GM13976 (cell line): ENCODE data around the gene ECHDC1.

Experiments used
- DNase-seq: peaks from one replicate; pipeline ENCODE4 v3.0.0; 2012; ENCODE audit warnings: low spot score
- CTCF ChIP-seq: IDR thresholded peaks from 2 replicates; pipeline ENCODE4 v1.5.1; 2012; ENCODE audit warnings: borderline replicate concordance, mild to moderate bottlenecking; ENCODE audit not compliant: insufficient read depth; ENCODE audit errors: extremely low read depth, missing control alignments, control extremely low read depth
- in situ Hi-C: fragments of 300-500 bp; cut with MboI; formaldehyde crosslinking; loops from one replicate; pipeline ENCODE4 v1.12.0; 2022; ENCODE audit warnings: low sequenced_read_pairs, mixed read lengths, inconsistent platforms; ENCODE audit not compliant: unreplicated experiment

Gene ECHDC1

GRCh38 chr6:127319686-127320085, 23.7 kb downstream of the ECHDC1 start:
- no peak for DNase-seq

GRCh38 chr6:127317388-127318128, 25.9 kb downstream of the ECHDC1 start:
- no peak for TF ChIP-seq CTCF
- no peak for DNase-seq
- in situ Hi-C loops: loop anchor here (25.0 kb wide), 1 partner anchor 220 kb away; no protein-coding TSS in a partner anchor

More at GRCh38 chr6:127319686-127320085, 23.7 kb downstream of the ECHDC1 start:
- in situ Hi-C loops: loop anchor here (25.0 kb wide), 1 partner anchor 218 kb away; no protein-coding TSS in a partner anchor
- no peak for TF ChIP-seq CTCF

GRCh38 chr6:127305741-127306140, 37.7 kb downstream of the ECHDC1 start:
- DNase-seq: no peak
- no peak for TF ChIP-seq CTCF
- in situ Hi-C loops: loop anchor here (25.0 kb wide), 1 partner anchor 232 kb away; no protein-coding TSS in a partner anchor

- no peak for DNase-seq
- TF ChIP-seq CTCF: no peak
- in situ Hi-C loops: loop anchor here (25.0 kb wide), 1 partner anchor 233 kb away; no protein-coding TSS in a partner anchor
Observed at GRCh38 chr6:127303917-127304316, 39.5 kb downstream of the ECHDC1 start.

- DNase-seq: peak; percentile 28
- in situ Hi-C loops: loop anchor here (25.0 kb wide), 1 partner anchor 234 kb away; no protein-coding TSS in a partner anchor
- peak; percentile 33 for TF ChIP-seq CTCF
Observed at GRCh38 chr6:127302728-127303660, 40.4 kb downstream of the ECHDC1 start.

GRCh38 chr6:127301199-127301700, 42.2 kb downstream of the ECHDC1 start:
- DNase-seq: no peak
- in situ Hi-C loops: loop anchor here (25.0 kb wide), 1 partner anchor 236 kb away; no protein-coding TSS in a partner anchor
- TF ChIP-seq CTCF: no peak
